GM19043 (cell line): Measurements from ENCODE around the gene ZNF536.

Experiments used
- ATAC-seq: cut with Tn5 transposase; IDR thresholded peaks from one replicate; pipeline ENCODE4 v1.9.1; 2021; ENCODE audit warnings: low read depth; ENCODE audit not compliant: unreplicated experiment

ZNF536 gene

GRCh38 chr19:30552593-30552992 is 180.4 kb downstream of the ZNF536 start:
- no peak for ATAC-seq

- no peak for ATAC-seq
These were observed 183.0 kb downstream of the ZNF536 start for GRCh38 chr19:30555075-30555790.

- no peak for ATAC-seq
These were observed 183.6 kb downstream of the ZNF536 start for GRCh38 chr19:30555791-30556110.

- ATAC-seq, result no peak
These were observed 184.1 kb downstream of the ZNF536 start for GRCh38 chr19:30556230-30556711.

- ATAC-seq, result no peak
These were observed 185.0 kb downstream of the ZNF536 start for GRCh38 chr19:30557212-30557611.

- no peak for ATAC-seq
These were observed 185.9 kb downstream of the ZNF536 start for GRCh38 chr19:30557927-30558557.

- no peak for ATAC-seq
These were observed 186.6 kb downstream of the ZNF536 start for GRCh38 chr19:30558793-30559192.

- no peak for ATAC-seq
These were observed 187.3 kb downstream of the ZNF536 start for GRCh38 chr19:30559446-30559845.

GRCh38 chr19:30562981-30563380 is 190.8 kb downstream of the ZNF536 start:
- no peak for ATAC-seq

- ATAC-seq, result no peak
These were observed 191.5 kb downstream of the ZNF536 start for GRCh38 chr19:30563691-30564090.

GRCh38 chr19:30564551-30565011 is 192.4 kb downstream of the ZNF536 start:
- ATAC-seq, result no peak

- ATAC-seq, result no peak
These were observed 193.5 kb downstream of the ZNF536 start for GRCh38 chr19:30565636-30566035.

- ATAC-seq, result no peak
These were observed 194.7 kb downstream of the ZNF536 start for GRCh38 chr19:30566681-30567420.

- ATAC-seq, result no peak
These were observed 195.5 kb downstream of the ZNF536 start for GRCh38 chr19:30567536-30568232.

GRCh38 chr19:30570194-30570593 is 198.0 kb downstream of the ZNF536 start:
- ATAC-seq, result no peak

- ATAC-seq, result no peak
These were observed 205.4 kb downstream of the ZNF536 start for GRCh38 chr19:30577551-30578105.

- no peak for ATAC-seq
These were observed 207.2 kb downstream of the ZNF536 start for GRCh38 chr19:30579419-30579818.

GRCh38 chr19:30580673-30581072 is 208.5 kb downstream of the ZNF536 start:
- ATAC-seq, result no peak

- no peak for ATAC-seq
These were observed 211.9 kb downstream of the ZNF536 start for GRCh38 chr19:30584090-30584489.

- no peak for ATAC-seq
These were observed 215.7 kb downstream of the ZNF536 start for GRCh38 chr19:30587869-30588268.
